Liver (tissue), 9 donors: ENCODE data around the gene ITGB4. TPM values are rescaled to one million over a fixed set of nuclear protein-coding genes. Genes with fewer than 3 reads are reported as not detected.

Experiments
- DNase-seq: peaks from one replicate; pipeline ENCODE4 v3.0.0-alpha.2; 2017; ENCODE audit warnings: low spot score
- H3K27ac ChIP-seq, 2 donors: one replicate each; pipeline ENCODE4 v1.7.0; 2013; ENCODE audit warnings: inconsistent platforms in 2 of 2, low read length in 2 of 2, control low read depth in 1 of 2, low read depth in 1 of 2, mild to moderate bottlenecking in 1 of 2
- H3K27me3 ChIP-seq, 4 donors: one replicate each; pipeline versions ENCODE4 v1.6.1 to v1.7.0; 2013; ENCODE audit warnings: low read length in 3 of 4, inconsistent platforms in 1 of 4, mild to moderate bottlenecking in 1 of 4, moderate library complexity in 1 of 4; ENCODE audit not compliant: control insufficient read depth in 4 of 4, insufficient read depth in 4 of 4
- H3K36me3 ChIP-seq, 4 donors: one replicate each; pipeline versions ENCODE4 v1.6.1 to v1.7.0; 2013; ENCODE audit warnings: low read length in 3 of 4, mild to moderate bottlenecking in 3 of 4, low read depth in 1 of 4, moderate library complexity in 1 of 4; ENCODE audit not compliant: control insufficient read depth in 4 of 4, insufficient read depth in 3 of 4
- H3K4me1 ChIP-seq, 4 donors: one replicate each; pipeline versions ENCODE4 v1.6.1 to v1.7.0; 2013; ENCODE audit warnings: low read length in 3 of 4, mild to moderate bottlenecking in 3 of 4, moderate library complexity in 1 of 4; ENCODE audit not compliant: control insufficient read depth in 4 of 4, insufficient read depth in 4 of 4
- H3K4me3 ChIP-seq, 3 donors: one replicate each; pipeline versions ENCODE4 v1.6.1 to v1.7.0; 2013; ENCODE audit warnings: low read length in 3 of 3, control low read depth in 1 of 3, low read depth in 1 of 3, mild to moderate bottlenecking in 1 of 3
- H3K9ac ChIP-seq, 2 donors: one replicate each; pipeline ENCODE4 v1.7.0; 2013; ENCODE audit warnings: low read length in 2 of 2, mild to moderate bottlenecking in 2 of 2, moderate library complexity in 2 of 2, control low read depth in 1 of 2, low read depth in 1 of 2
- H3K9me3 ChIP-seq, 4 donors: one replicate each; pipeline versions ENCODE4 v1.6.1 to v1.7.0; 2013; ENCODE audit warnings: low read length in 3 of 4; ENCODE audit not compliant: control insufficient read depth in 4 of 4
- FOXA1 ChIP-seq: IDR thresholded peaks from 2 replicates; pipeline ENCODE4 v1.6.1; 2016; ENCODE audit warnings: antibody characterized with exemption
- FOXA2 ChIP-seq: IDR thresholded peaks from 2 replicates; pipeline ENCODE4 v1.6.1; 2016; ENCODE audit warnings: antibody characterized with exemption
- HNF4A ChIP-seq, 2 donors: conservative IDR thresholded peaks; 2 replicates each; pipeline ENCODE4 v1.6.1; 2016; ENCODE audit warnings: antibody characterized with exemption in 2 of 2, mild to moderate bottlenecking in 2 of 2
- HNF4G ChIP-seq: IDR thresholded peaks from 2 replicates; pipeline ENCODE4 v1.6.1; 2016; ENCODE audit warnings: antibody characterized with exemption
- RXRA ChIP-seq, 2 donors: IDR thresholded peaks; 2 replicates each; pipeline ENCODE4 v1.6.1; 2017 to 2018; ENCODE audit warnings: antibody characterized with exemption in 2 of 2, mild to moderate bottlenecking in 1 of 2
- SP1 ChIP-seq: IDR thresholded peaks from 2 replicates; pipeline ENCODE4 v1.6.1; 2018; ENCODE audit warnings: antibody characterized with exemption, mild to moderate bottlenecking
- TAF1 ChIP-seq: conservative IDR thresholded peaks from 2 replicates; pipeline ENCODE4 v1.6.1; 2016; ENCODE audit warnings: antibody characterized with exemption, mild to moderate bottlenecking
- YY1 ChIP-seq: IDR thresholded peaks from 2 replicates; pipeline ENCODE4 v1.6.1; 2016; ENCODE audit warnings: antibody characterized with exemption, mild to moderate bottlenecking
- WGBS: extraction: QIAGEN DNeasy Blood & Tissue Kit; methylation state at CpG from one replicate; pipeline ENCODE4 v1.1.7; 2013; 5-methylcytosine and 5-hydroxymethylcytosine counted together
- polyA plus RNA-seq, 2 donors: library from polyadenylated mRNA; stranded (reverse) in 1 of 2; unstranded in 1 of 2; fragments of 200-250 nt in 1 of 2; fragments of >200 nt in 1 of 2; fragmentation: Nextera tagmentation in 1 of 2; extraction: Ambion mirVana in 1 of 2; gene quantifications; one replicate each; pipeline versions ENCODE4 v1.2.1 to v1.2.3, GENCODE V29; 2013 to 2015
- total RNA-seq, 2 donors: library from RNA; depleted of rRNA; stranded (reverse); fragments of >200 nt; gene quantifications; one replicate each; pipeline ENCODE4 v1.2.3, GENCODE V29; 2014
- TF ChIP-seq, protein P1 (sequence below): IDR thresholded peaks from 2 replicates; pipeline ENCODE4 v1.6.1; 2016; ENCODE audit warnings: antibody characterized with exemption
- TF ChIP-seq, protein P2 (sequence below): IDR thresholded peaks from 2 replicates; pipeline ENCODE4 v1.6.1; 2016; ENCODE audit warnings: antibody characterized with exemption, mild to moderate bottlenecking
- TF ChIP-seq, protein P3 (sequence below): IDR thresholded peaks from 2 replicates; pipeline ENCODE4 v1.6.1; 2016; ENCODE audit warnings: antibody characterized with exemption
- TF ChIP-seq, protein P4 (sequence below): IDR thresholded peaks from 2 replicates; pipeline ENCODE4 v1.6.1; 2016; ENCODE audit warnings: antibody characterized with exemption
- donor health status: healthy.
- donor health status: healthy.
- donor health status: healthy.
- donor health status: healthy.
- donor health status: healthy.

ITGB4 gene
- total and polyA plus RNA-seq, 4 donors, result 0.42 to 1.4 (median 1.3) TPM

DNA sequence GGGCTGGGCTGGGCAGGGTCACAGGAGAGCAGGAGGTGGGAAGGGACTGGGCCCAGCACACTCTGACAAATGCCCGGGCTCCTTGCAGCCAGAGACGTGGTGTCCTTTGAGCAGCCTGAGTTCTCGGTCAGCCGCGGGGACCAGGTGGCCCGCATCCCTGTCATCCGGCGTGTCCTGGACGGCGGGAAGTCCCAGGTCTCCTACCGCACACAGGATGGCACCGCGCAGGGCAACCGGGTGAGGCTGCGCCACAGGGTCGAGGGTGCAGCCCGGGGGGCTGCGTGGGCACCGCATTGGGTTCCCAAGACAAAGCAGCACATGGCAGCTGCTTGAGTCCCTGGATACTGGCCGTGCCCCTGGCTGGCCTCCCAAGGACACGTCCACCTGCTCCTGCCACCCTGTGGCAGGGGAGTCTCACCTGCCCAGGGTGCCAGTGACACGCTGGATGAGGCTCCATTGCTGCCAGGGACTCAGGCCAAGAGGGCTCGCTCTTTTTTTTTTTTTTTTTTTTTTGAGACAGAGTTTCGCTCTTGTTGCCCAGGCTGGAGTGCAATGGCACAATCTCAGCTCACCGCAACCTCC lies 22.5 kb downstream of the ITGB4 start:
- DNase-seq, result no peak
- no peaks in the 10 kb centered on the region for H3K27me3 ChIP-seq
- H3K9me3 ChIP-seq, result no peaks in the 10 kb centered on the region
- no peak overlapping the region for H3K27ac ChIP-seq
- 91% methylated on average over 25 of the region's 25 CpGs for WGBS
- H3K4me1 ChIP-seq, result peaks cover 0 to 4% (median 0%) of the 10 kb centered on the region in 4 donors
- H3K4me3 ChIP-seq, result no peak overlapping the region
- no peaks in the 10 kb centered on the region for H3K36me3 ChIP-seq
- H3K9ac ChIP-seq, result no peak overlapping the region
- TF ChIP-seq YY1 (no peak), TAF1 (no peak), FOXA1 (no peak), SP1 (no peak), RXRA (IDR thresholded peaks at IDR 0.05) (no peak), FOXA2 (no peak)
- TF ChIP-seq, protein P1, sequence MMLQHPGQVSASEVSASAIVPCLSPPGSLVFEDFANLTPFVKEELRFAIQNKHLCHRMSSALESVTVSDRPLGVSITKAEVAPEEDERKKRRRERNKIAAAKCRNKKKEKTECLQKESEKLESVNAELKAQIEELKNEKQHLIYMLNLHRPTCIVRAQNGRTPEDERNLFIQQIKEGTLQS, result no peak
- TF ChIP-seq, protein P2, sequence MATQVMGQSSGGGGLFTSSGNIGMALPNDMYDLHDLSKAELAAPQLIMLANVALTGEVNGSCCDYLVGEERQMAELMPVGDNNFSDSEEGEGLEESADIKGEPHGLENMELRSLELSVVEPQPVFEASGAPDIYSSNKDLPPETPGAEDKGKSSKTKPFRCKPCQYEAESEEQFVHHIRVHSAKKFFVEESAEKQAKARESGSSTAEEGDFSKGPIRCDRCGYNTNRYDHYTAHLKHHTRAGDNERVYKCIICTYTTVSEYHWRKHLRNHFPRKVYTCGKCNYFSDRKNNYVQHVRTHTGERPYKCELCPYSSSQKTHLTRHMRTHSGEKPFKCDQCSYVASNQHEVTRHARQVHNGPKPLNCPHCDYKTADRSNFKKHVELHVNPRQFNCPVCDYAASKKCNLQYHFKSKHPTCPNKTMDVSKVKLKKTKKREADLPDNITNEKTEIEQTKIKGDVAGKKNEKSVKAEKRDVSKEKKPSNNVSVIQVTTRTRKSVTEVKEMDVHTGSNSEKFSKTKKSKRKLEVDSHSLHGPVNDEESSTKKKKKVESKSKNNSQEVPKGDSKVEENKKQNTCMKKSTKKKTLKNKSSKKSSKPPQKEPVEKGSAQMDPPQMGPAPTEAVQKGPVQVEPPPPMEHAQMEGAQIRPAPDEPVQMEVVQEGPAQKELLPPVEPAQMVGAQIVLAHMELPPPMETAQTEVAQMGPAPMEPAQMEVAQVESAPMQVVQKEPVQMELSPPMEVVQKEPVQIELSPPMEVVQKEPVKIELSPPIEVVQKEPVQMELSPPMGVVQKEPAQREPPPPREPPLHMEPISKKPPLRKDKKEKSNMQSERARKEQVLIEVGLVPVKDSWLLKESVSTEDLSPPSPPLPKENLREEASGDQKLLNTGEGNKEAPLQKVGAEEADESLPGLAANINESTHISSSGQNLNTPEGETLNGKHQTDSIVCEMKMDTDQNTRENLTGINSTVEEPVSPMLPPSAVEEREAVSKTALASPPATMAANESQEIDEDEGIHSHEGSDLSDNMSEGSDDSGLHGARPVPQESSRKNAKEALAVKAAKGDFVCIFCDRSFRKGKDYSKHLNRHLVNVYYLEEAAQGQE, result no peak

DNA sequence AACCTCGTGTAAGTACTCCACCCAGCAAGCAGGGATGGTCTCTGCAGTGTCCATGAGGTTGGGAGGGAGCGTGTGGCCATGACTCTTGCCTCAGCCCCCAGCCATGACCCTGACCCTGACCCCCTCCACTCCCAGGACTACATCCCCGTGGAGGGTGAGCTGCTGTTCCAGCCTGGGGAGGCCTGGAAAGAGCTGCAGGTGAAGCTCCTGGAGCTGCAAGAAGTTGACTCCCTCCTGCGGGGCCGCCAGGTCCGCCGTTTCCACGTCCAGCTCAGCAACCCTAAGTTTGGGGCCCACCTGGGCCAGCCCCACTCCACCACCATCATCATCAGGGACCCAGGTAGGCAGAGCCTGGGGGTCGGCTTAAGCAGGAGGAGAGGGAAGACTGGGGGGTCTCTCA lies 27.4 kb downstream of the ITGB4 start:
- TF ChIP-seq TAF1 (no peak), FOXA1 (no peak), HNF4A (conservative IDR thresholded peaks at IDR 0.05) (no peak), HNF4G (no peak), RXRA (IDR thresholded peaks at IDR 0.05) (no peak), FOXA2 (no peak)
- TF ChIP-seq, protein P3, sequence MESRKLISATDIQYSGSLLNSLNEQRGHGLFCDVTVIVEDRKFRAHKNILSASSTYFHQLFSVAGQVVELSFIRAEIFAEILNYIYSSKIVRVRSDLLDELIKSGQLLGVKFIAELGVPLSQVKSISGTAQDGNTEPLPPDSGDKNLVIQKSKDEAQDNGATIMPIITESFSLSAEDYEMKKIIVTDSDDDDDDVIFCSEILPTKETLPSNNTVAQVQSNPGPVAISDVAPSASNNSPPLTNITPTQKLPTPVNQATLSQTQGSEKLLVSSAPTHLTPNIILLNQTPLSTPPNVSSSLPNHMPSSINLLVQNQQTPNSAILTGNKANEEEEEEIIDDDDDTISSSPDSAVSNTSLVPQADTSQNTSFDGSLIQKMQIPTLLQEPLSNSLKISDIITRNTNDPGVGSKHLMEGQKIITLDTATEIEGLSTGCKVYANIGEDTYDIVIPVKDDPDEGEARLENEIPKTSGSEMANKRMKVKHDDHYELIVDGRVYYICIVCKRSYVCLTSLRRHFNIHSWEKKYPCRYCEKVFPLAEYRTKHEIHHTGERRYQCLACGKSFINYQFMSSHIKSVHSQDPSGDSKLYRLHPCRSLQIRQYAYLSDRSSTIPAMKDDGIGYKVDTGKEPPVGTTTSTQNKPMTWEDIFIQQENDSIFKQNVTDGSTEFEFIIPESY, result no peak
- TF ChIP-seq, protein P4, sequence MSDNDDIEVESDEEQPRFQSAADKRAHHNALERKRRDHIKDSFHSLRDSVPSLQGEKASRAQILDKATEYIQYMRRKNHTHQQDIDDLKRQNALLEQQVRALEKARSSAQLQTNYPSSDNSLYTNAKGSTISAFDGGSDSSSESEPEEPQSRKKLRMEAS, result no peak
- Histone ChIP-seq H3K9me3 (no peaks in the 10 kb centered on the region), H3K36me3 (no peaks in the 10 kb centered on the region), H3K4me3 (no peak overlapping the region), H3K4me1 (peaks cover 0 to 17% (median 4%) of the 10 kb centered on the region in 4 donors), H3K9ac (no peak overlapping the region), H3K27ac (no peak overlapping the region), H3K27me3 (no peaks in the 10 kb centered on the region)
- WGBS, result 78% methylated on average over 9 of the region's 9 CpGs
- DNase-seq, result no peak
